SK-N-SH treated with all-trans-retinoic acid at 6 μM for 48 hours (cell line): ENCODE data around the gene G3BP1.

Source experiments
- ATAC-seq: fragments of 200-7000 bp; cut with Tn5 transposase; 3 replicates; pipeline ENCODE4 v1.9.1; 2020; ENCODE audit warnings: mild to moderate bottlenecking, moderate library complexity
- ARNTL ChIP-seq: fragments of 450-650 bp; formaldehyde crosslinking; IDR thresholded peaks from 2 replicates; pipeline ENCODE4 v1.5.0; 2020; ENCODE audit warnings: low read depth, mild to moderate bottlenecking, moderate library complexity, borderline replicate concordance
- BACH2 ChIP-seq: fragments of 250-450 bp; sonication (Bioruptor Pico); IDR thresholded peaks from 2 replicates; pipeline ENCODE4 v1.9.0; 2021; ENCODE audit warnings: mild to moderate bottlenecking, borderline replicate concordance
- CSDC2 ChIP-seq: fragments of 250-450 bp; sonication (Bioruptor Pico); IDR thresholded peaks from 2 replicates; pipeline ENCODE4 v1.5.0; 2020; ENCODE audit warnings: mild to moderate bottlenecking, moderate library complexity
- ESRRG ChIP-seq: fragments of 250-450 bp; sonication (Bioruptor Pico); IDR thresholded peaks from 2 replicates; pipeline ENCODE4 v1.6.1; 2021; ENCODE audit warnings: mild to moderate bottlenecking
- GLIS3 ChIP-seq: fragments of 250-450 bp; sonication (Bioruptor Pico); IDR thresholded peaks from 2 replicates; pipeline ENCODE4 v1.5.0; 2020; ENCODE audit warnings: mild to moderate bottlenecking, moderate library complexity
- ISL1 ChIP-seq: fragments of 250-450 bp; sonication (Bioruptor Pico); IDR thresholded peaks from 2 replicates; pipeline ENCODE4 v2.1.2; 2022; ENCODE audit warnings: mild to moderate bottlenecking, moderate library complexity
- OSR1 ChIP-seq: fragments of 250-450 bp; sonication (Bioruptor Pico); IDR thresholded peaks from 2 replicates; pipeline ENCODE4 v1.8.0; 2022; ENCODE audit warnings: moderate library complexity, mild to moderate bottlenecking, inconsistent platforms
- RARB ChIP-seq: fragments of 250-450 bp; sonication (Bioruptor Pico); IDR thresholded peaks from 2 replicates; pipeline ENCODE4 v1.8.0; 2021; ENCODE audit warnings: mild to moderate bottlenecking, moderate library complexity
- SNAI2 ChIP-seq: fragments of 250-450 bp; sonication (Bioruptor Pico); IDR thresholded peaks from 2 replicates; pipeline ENCODE4 v1.5.0; 2020; ENCODE audit warnings: mild to moderate bottlenecking, moderate library complexity
- TOX ChIP-seq: fragments of 250-450 bp; sonication (Bioruptor Pico); IDR thresholded peaks from 2 replicates; pipeline ENCODE4 v1.8.0; 2021; ENCODE audit warnings: mild to moderate bottlenecking, moderate library complexity, borderline replicate concordance
- ZC3H10 ChIP-seq: fragments of 250-450 bp; sonication (Bioruptor Pico); IDR thresholded peaks from 2 replicates; pipeline ENCODE4 v1.5.1; 2021; ENCODE audit warnings: mild to moderate bottlenecking, moderate library complexity
- ZFP3 ChIP-seq: fragments of 250-450 bp; sonication (Bioruptor Pico); IDR thresholded peaks from 2 replicates; pipeline ENCODE4 v1.5.0; 2020; ENCODE audit warnings: mild to moderate bottlenecking, moderate library complexity
- ZFP30 ChIP-seq: fragments of 450-650 bp; formaldehyde crosslinking; IDR thresholded peaks from 2 replicates; pipeline ENCODE4 v1.5.0; 2022; ENCODE audit warnings: mild to moderate bottlenecking, moderate library complexity
- ZNF565 ChIP-seq: fragments of 450-650 bp; formaldehyde crosslinking; conservative IDR thresholded peaks from 2 replicates; pipeline ENCODE4 v1.5.0; 2020; ENCODE audit warnings: low read depth, mild to moderate bottlenecking, moderate library complexity
- ZNF70 ChIP-seq: fragments of 450-650 bp; formaldehyde crosslinking; IDR thresholded peaks from 2 replicates; pipeline ENCODE4 v1.5.0; 2020; ENCODE audit warnings: mild to moderate bottlenecking, moderate library complexity
- ZNF8 ChIP-seq: fragments of 450-650 bp; formaldehyde crosslinking; IDR thresholded peaks from 2 replicates; pipeline ENCODE4 v1.5.0; 2020; ENCODE audit warnings: mild to moderate bottlenecking, moderate library complexity
- TF ChIP-seq, protein P1 (sequence below): fragments of 250-450 bp; sonication (Bioruptor Pico); IDR thresholded peaks from 2 replicates; pipeline ENCODE4 v1.5.1; 2020; ENCODE audit warnings: low read depth, mild to moderate bottlenecking, moderate library complexity
- TF ChIP-seq, protein P2 (sequence below): fragments of 250-450 bp; sonication (Bioruptor Pico); IDR thresholded peaks from 2 replicates; pipeline ENCODE4 v1.8.0; 2021; ENCODE audit warnings: low read depth, mild to moderate bottlenecking, moderate library complexity, borderline replicate concordance
- TF ChIP-seq, protein P3 (sequence below): fragments of 250-450 bp; sonication (Bioruptor Pico); IDR thresholded peaks from 2 replicates; pipeline ENCODE4 v1.5.0; 2020; ENCODE audit warnings: mild to moderate bottlenecking, moderate library complexity
- TF ChIP-seq, protein P4 (sequence below): fragments of 250-450 bp; sonication (Bioruptor Pico); IDR thresholded peaks from 2 replicates; pipeline ENCODE4 v1.5.1; 2021; ENCODE audit warnings: mild to moderate bottlenecking, moderate library complexity

Gene G3BP1

DNA sequence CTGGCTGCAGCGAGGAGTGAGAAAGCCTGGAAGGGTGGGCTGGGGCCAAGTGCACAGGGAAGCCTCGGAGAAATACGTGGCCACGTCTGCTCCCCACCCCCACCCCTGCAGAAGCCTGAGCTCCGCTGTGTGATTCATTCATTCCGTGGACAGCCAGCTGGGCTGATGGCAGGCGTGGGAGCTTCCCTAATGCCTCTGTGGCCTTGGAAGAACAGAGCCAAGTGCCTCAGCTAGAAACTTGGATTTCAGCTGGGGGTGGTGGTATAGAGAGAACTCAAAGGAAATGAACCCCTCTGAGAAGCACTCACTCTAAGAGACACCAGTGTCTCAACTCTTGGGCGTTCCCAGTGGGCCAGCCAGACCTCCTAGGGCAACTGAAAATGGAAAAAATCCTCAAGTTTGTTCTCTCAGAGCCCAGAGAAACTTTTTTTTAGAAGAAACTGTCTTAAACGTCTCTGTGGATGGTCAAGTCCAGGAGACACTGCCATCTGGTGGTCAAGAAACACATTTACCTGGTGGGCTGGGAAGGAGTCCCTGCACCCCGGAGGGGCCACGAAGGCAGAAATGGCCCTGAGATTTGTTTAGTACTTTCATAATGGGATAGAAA lies 31.3 kb upstream of the G3BP1 start:
- TF ChIP-seq ZNF8 (CRISPR knock-in tag) (no peak), BACH2 (CRISPR knock-in tag) (no peak), ESRRG (no peak), ZFP30 (CRISPR knock-in tag) (no peak), GLIS3 (no peak), CSDC2 (CRISPR knock-in tag) (no peak), ZNF70 (no peak), TOX (CRISPR knock-in tag) (no peak), ZNF565 (no peak), ZFP3 (CRISPR knock-in tag) (no peak), ARNTL (CRISPR knock-in tag) (no peak), RARB (no peak), ISL1 (CRISPR knock-in tag) (no peak), ZC3H10 (CRISPR knock-in tag) (no peak), SNAI2 (CRISPR knock-in tag) (no peak)
- TF ChIP-seq, protein P1, sequence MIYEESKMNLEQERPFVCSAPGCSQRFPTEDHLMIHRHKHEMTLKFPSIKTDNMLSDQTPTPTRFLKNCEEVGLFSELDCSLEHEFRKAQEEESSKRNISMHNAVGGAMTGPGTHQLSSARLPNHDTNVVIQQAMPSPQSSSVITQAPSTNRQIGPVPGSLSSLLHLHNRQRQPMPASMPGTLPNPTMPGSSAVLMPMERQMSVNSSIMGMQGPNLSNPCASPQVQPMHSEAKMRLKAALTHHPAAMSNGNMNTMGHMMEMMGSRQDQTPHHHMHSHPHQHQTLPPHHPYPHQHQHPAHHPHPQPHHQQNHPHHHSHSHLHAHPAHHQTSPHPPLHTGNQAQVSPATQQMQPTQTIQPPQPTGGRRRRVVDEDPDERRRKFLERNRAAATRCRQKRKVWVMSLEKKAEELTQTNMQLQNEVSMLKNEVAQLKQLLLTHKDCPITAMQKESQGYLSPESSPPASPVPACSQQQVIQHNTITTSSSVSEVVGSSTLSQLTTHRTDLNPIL (CRISPR knock-in tag) = no peak
- TF ChIP-seq, protein P2, sequence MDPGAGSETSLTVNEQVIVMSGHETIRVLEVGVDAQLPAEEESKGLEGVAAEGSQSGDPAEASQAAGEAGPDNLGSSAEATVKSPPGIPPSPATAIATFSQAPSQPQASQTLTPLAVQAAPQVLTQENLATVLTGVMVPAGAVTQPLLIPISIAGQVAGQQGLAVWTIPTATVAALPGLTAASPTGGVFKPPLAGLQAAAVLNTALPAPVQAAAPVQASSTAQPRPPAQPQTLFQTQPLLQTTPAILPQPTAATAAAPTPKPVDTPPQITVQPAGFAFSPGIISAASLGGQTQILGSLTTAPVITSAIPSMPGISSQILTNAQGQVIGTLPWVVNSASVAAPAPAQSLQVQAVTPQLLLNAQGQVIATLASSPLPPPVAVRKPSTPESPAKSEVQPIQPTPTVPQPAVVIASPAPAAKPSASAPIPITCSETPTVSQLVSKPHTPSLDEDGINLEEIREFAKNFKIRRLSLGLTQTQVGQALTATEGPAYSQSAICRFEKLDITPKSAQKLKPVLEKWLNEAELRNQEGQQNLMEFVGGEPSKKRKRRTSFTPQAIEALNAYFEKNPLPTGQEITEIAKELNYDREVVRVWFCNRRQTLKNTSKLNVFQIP (CRISPR knock-in tag) = no peak
- TF ChIP-seq, protein P3, sequence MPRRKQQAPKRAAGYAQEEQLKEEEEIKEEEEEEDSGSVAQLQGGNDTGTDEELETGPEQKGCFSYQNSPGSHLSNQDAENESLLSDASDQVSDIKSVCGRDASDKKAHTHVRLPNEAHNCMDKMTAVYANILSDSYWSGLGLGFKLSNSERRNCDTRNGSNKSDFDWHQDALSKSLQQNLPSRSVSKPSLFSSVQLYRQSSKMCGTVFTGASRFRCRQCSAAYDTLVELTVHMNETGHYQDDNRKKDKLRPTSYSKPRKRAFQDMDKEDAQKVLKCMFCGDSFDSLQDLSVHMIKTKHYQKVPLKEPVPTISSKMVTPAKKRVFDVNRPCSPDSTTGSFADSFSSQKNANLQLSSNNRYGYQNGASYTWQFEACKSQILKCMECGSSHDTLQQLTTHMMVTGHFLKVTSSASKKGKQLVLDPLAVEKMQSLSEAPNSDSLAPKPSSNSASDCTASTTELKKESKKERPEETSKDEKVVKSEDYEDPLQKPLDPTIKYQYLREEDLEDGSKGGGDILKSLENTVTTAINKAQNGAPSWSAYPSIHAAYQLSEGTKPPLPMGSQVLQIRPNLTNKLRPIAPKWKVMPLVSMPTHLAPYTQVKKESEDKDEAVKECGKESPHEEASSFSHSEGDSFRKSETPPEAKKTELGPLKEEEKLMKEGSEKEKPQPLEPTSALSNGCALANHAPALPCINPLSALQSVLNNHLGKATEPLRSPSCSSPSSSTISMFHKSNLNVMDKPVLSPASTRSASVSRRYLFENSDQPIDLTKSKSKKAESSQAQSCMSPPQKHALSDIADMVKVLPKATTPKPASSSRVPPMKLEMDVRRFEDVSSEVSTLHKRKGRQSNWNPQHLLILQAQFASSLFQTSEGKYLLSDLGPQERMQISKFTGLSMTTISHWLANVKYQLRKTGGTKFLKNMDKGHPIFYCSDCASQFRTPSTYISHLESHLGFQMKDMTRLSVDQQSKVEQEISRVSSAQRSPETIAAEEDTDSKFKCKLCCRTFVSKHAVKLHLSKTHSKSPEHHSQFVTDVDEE = no peak
- TF ChIP-seq, protein P4, sequence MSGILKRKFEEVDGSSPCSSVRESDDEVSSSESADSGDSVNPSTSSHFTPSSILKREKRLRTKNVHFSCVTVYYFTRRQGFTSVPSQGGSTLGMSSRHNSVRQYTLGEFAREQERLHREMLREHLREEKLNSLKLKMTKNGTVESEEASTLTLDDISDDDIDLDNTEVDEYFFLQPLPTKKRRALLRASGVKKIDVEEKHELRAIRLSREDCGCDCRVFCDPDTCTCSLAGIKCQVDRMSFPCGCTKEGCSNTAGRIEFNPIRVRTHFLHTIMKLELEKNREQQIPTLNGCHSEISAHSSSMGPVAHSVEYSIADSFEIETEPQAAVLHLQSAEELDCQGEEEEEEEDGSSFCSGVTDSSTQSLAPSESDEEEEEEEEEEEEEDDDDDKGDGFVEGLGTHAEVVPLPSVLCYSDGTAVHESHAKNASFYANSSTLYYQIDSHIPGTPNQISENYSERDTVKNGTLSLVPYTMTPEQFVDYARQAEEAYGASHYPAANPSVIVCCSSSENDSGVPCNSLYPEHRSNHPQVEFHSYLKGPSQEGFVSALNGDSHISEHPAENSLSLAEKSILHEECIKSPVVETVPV (CRISPR knock-in tag) = no peak
- TF ChIP-seq, all 23 proteins: peak for 0
- ATAC-seq = peak; percentile 72

DNA sequence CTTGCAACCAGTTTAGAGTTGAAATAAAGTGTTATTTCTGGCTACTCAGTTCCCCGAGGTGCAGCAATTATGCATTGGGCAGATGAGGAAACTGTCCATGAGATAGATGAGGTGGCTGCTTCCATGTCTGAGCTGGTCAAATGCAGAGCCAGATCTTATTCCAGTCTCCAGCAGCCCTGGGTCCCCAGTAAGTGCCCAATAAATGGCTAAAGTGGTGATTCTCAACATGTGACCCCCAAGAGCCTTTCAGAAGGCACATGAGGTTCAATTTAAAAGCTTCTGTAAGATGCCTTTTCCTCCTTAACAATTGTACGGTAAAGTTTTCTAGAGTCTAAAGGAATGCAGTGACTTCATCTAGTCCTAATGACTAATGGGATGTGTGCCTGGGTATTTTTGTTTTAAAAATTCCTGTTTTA lies 30.8 kb upstream of the G3BP1 start:
- TF ChIP-seq OSR1 (CRISPR knock-in tag) (no peak), ZFP30 (CRISPR knock-in tag) (no peak), RARB (no peak), CSDC2 (CRISPR knock-in tag) (no peak), ARNTL (CRISPR knock-in tag) (no peak), BACH2 (CRISPR knock-in tag) (no peak), ZNF8 (CRISPR knock-in tag) (no peak), ESRRG (no peak), ZC3H10 (CRISPR knock-in tag) (no peak), SNAI2 (CRISPR knock-in tag) (no peak), ZNF70 (no peak), ZFP3 (CRISPR knock-in tag) (no peak), GLIS3 (no peak)
- TF ChIP-seq, protein P2 (CRISPR knock-in tag) = no peak
- TF ChIP-seq, protein P3 = no peak
- TF ChIP-seq, protein P1 (CRISPR knock-in tag) = no peak
- ATAC-seq = peak; percentile 25
